ENCODE data around the gene ZNF786. TPM values are rescaled to one million over a fixed set of nuclear protein-coding genes. Genes with fewer than 3 reads are reported as not detected.
"Not testable (repeated sequence)": the region's sequence is repeated elsewhere in the genome, so short reads cannot be mapped to it uniquely, and the experiment has no call there.

The ZNF786 gene
- total RNA-seq, 1 experiment from 2014 or later, result 10.1 TPM

DNA sequence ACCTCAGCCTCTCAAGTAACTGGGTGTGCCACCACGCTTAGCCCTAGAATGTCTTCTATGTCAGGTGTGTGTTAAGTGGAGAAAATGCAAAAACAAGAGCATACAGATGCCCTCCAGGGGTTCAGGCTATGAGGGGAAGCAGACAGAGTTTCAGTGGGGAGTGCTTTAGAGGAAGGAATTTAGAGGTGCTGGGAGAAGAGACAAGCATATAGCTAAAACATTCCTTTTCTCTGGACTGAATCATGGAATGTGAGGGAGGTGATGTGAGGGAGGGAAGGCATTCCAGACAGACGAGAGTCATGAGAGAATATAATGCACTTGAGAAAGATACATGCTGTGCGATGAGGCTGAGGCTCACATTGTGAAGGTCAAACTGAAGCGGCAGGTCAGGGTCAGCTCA, 6.6 kb upstream of the ZNF786 start:
- Histone ChIP-seq H3K4me3 (ENCODE audit: low read depth in 2 of 2, low read length in 2 of 2) (no peak overlapping the region), H3K27ac (ENCODE audit: low read length) (no peak overlapping the region), H3K27me3 (ENCODE audit: control insufficient read depth, insufficient read depth, low read length) (no peaks in the 10 kb centered on the region), H3K36me3 (ENCODE audit: control insufficient read depth, insufficient read depth, low read length) (no peaks in the 10 kb centered on the region), H3K4me1 (ENCODE audit: control insufficient read depth, insufficient read depth, low read length) (no peaks in the 10 kb centered on the region), H3K9me3 (ENCODE audit: control insufficient read depth, insufficient read depth, low read depth, low read length) (no peaks in the 10 kb centered on the region)
- in situ Hi-C loops (cut with HindIII; ENCODE audit: low pct_unique_long_range_greater_than_20kb, low sequenced_read_pairs), result no loop called here
- intact Hi-C loops (cut with micrococcal nuclease; ENCODE audit: unreplicated experiment), result no loop called here
- no TSS peak for BruUV-seq (replicated peaks)
- no peak for DNase-seq (ENCODE audit: low read depth, low spot score)
- ChIA-PET CTCF (no interaction called here), POLR2A (no interaction called here)
- TF ChIP-seq, protein P1, sequence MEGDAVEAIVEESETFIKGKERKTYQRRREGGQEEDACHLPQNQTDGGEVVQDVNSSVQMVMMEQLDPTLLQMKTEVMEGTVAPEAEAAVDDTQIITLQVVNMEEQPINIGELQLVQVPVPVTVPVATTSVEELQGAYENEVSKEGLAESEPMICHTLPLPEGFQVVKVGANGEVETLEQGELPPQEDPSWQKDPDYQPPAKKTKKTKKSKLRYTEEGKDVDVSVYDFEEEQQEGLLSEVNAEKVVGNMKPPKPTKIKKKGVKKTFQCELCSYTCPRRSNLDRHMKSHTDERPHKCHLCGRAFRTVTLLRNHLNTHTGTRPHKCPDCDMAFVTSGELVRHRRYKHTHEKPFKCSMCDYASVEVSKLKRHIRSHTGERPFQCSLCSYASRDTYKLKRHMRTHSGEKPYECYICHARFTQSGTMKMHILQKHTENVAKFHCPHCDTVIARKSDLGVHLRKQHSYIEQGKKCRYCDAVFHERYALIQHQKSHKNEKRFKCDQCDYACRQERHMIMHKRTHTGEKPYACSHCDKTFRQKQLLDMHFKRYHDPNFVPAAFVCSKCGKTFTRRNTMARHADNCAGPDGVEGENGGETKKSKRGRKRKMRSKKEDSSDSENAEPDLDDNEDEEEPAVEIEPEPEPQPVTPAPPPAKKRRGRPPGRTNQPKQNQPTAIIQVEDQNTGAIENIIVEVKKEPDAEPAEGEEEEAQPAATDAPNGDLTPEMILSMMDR (IDR thresholded peaks at IDR 0.05), result no peak
- TF ChIP-seq TCF7L2 (IDR thresholded peaks at IDR 0.05; ENCODE audit: low read depth, low read length), result no peak
- no peak for TF ChIP-seq SIN3A (IDR thresholded peaks at IDR 0.05; ENCODE audit: borderline replicate concordance, insufficient read depth, low read depth, low read length)
- no peak for TF ChIP-seq POLR2AphosphoS5 (IDR thresholded peaks at IDR 0.05; ENCODE audit: low read depth, low read length)
- TF ChIP-seq, protein P2, sequence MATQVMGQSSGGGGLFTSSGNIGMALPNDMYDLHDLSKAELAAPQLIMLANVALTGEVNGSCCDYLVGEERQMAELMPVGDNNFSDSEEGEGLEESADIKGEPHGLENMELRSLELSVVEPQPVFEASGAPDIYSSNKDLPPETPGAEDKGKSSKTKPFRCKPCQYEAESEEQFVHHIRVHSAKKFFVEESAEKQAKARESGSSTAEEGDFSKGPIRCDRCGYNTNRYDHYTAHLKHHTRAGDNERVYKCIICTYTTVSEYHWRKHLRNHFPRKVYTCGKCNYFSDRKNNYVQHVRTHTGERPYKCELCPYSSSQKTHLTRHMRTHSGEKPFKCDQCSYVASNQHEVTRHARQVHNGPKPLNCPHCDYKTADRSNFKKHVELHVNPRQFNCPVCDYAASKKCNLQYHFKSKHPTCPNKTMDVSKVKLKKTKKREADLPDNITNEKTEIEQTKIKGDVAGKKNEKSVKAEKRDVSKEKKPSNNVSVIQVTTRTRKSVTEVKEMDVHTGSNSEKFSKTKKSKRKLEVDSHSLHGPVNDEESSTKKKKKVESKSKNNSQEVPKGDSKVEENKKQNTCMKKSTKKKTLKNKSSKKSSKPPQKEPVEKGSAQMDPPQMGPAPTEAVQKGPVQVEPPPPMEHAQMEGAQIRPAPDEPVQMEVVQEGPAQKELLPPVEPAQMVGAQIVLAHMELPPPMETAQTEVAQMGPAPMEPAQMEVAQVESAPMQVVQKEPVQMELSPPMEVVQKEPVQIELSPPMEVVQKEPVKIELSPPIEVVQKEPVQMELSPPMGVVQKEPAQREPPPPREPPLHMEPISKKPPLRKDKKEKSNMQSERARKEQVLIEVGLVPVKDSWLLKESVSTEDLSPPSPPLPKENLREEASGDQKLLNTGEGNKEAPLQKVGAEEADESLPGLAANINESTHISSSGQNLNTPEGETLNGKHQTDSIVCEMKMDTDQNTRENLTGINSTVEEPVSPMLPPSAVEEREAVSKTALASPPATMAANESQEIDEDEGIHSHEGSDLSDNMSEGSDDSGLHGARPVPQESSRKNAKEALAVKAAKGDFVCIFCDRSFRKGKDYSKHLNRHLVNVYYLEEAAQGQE (IDR thresholded peaks at IDR 0.05; ENCODE audit: insufficient read depth in 1 of 2, low read depth in 2 of 2, low read length in 1 of 2), result no peak
- ATAC-seq, result no peak; the same call in 1 of the 2 replicates

- CTCF ChIA-PET, result no interaction called here
- BruUV-seq (replicated peaks), result no TSS peak
- DNase-seq (ENCODE audit: low read depth, low spot score) (no peak), ATAC-seq (no peak)
- no peaks in the 10 kb centered on the region for H3K36me3 ChIP-seq (ENCODE audit: control insufficient read depth, insufficient read depth, low read length)
- no peaks in the 10 kb centered on the region for H3K4me1 ChIP-seq (ENCODE audit: control insufficient read depth, insufficient read depth, low read length)
- POLR2A ChIA-PET, result no interaction called here
- no peak overlapping the region for H3K4me3 ChIP-seq (ENCODE audit: low read depth in 2 of 2, low read length in 2 of 2)
- TF ChIP-seq, protein P2 (IDR thresholded peaks at IDR 0.05; ENCODE audit: insufficient read depth in 1 of 2, low read depth in 2 of 2, low read length in 1 of 2), result no peak
- TF ChIP-seq POLR2AphosphoS5 (IDR thresholded peaks at IDR 0.05; ENCODE audit: low read depth, low read length) (no peak), TCF7L2 (IDR thresholded peaks at IDR 0.05; ENCODE audit: low read depth, low read length) (no peak), SIN3A (IDR thresholded peaks at IDR 0.05; ENCODE audit: borderline replicate concordance, insufficient read depth, low read depth, low read length) (no peak)
- TF ChIP-seq, protein P1 (IDR thresholded peaks at IDR 0.05), result no peak
- H3K27ac ChIP-seq (ENCODE audit: low read length), result no peak overlapping the region
- intact Hi-C loops (cut with micrococcal nuclease; ENCODE audit: unreplicated experiment), result no loop called here
- in situ Hi-C loops (cut with HindIII; ENCODE audit: low pct_unique_long_range_greater_than_20kb, low sequenced_read_pairs), result no loop called here
- no peaks in the 10 kb centered on the region for H3K9me3 ChIP-seq (ENCODE audit: control insufficient read depth, insufficient read depth, low read depth, low read length)
- H3K27me3 ChIP-seq (ENCODE audit: control insufficient read depth, insufficient read depth, low read length), result no peaks in the 10 kb centered on the region
Observed at GRCh38 chr7:149093228-149093627, 2.7 kb upstream of the ZNF786 start.

- not testable (repeated sequence) for BruUV-seq (replicated peaks)
Observed at GRCh38 chr7:149092244-149092643, 1.7 kb upstream of the ZNF786 start.

More at GRCh38 chr7:149092244-149092643, 1.7 kb upstream of the ZNF786 start:
- CTCF ChIA-PET, result interaction anchor here (0.7 kb wide), 1 partner anchor 16 kb away, joined by 4 read pairs; no protein-coding TSS in a partner anchor
- H3K4me3 ChIP-seq (ENCODE audit: low read depth in 2 of 2, low read length in 2 of 2); H3K36me3 ChIP-seq (ENCODE audit: control insufficient read depth, insufficient read depth, low read length); H3K27ac ChIP-seq (ENCODE audit: low read length); H3K27me3 ChIP-seq (ENCODE audit: control insufficient read depth, insufficient read depth, low read length); H3K9me3 ChIP-seq (ENCODE audit: control insufficient read depth, insufficient read depth, low read depth, low read length); intact Hi-C loops (cut with micrococcal nuclease; ENCODE audit: unreplicated experiment); DNase-seq (ENCODE audit: low read depth, low spot score); H3K4me1 ChIP-seq (ENCODE audit: control insufficient read depth, insufficient read depth, low read length); ATAC-seq; in situ Hi-C loops (cut with HindIII; ENCODE audit: low pct_unique_long_range_greater_than_20kb, low sequenced_read_pairs): not testable (repeated sequence)
- POLR2A ChIA-PET, result interaction anchor here (0.7 kb wide), 1 partner anchor 404 kb away, joined by 7 read pairs; no protein-coding TSS in a partner anchor
